ENCODE data around the gene ADD1.

ADD1 gene

GRCh38 chr4:2855584-2855983 is 11.9 kb downstream of the ADD1 start:
- peaks cover 6% of the 10 kb centered on the region for H3K27me3 ChIP-seq (ENCODE audit: control insufficient read depth, low read length)
- peaks cover 50% of the 10 kb centered on the region for H3K79me2 ChIP-seq (ENCODE audit: control insufficient read depth, low read length)
- no peak overlapping the region for H3K4me3 ChIP-seq (ENCODE audit: low read length)
- peaks cover 13% of the 10 kb centered on the region for H3K36me3 ChIP-seq (ENCODE audit: control insufficient read depth, low read length)
- H3K4me1 ChIP-seq (ENCODE audit: control insufficient read depth, low read length) = peaks cover 45% of the 10 kb centered on the region
- H4K20me1 ChIP-seq (ENCODE audit: control insufficient read depth, insufficient read depth, low read depth, low read length) = peaks cover 26% of the 10 kb centered on the region
- H3F3A ChIP-seq (ENCODE audit: control insufficient read depth, insufficient read depth) = peaks cover 34% of the 10 kb centered on the region
- no peaks in the 10 kb centered on the region for H3K9me2 ChIP-seq (replicated peaks; ENCODE audit: control insufficient read depth, low read length)
- H3K27ac ChIP-seq (ENCODE audit: low read depth, low read length) = no peak overlapping the region
- TF ChIP-seq CTCF (IDR thresholded peaks at IDR 0.05; ENCODE audit: low read depth, low read length, poor library complexity, severe bottlenecking) = no peak
- TF ChIP-seq EZH2phosphoT487 (IDR thresholded peaks at IDR 0.05; ENCODE audit: borderline replicate concordance, low read length) = no peak
- no peak overlapping the region for H3K4me2 ChIP-seq (ENCODE audit: low read length)
- H3K9me3 ChIP-seq (ENCODE audit: control insufficient read depth, insufficient read depth, low read length) = no peaks in the 10 kb centered on the region

- Histone ChIP-seq H3K36me3 (ENCODE audit: control insufficient read depth, low read length) (peaks cover 13% of the 10 kb centered on the region), H3K4me2 (ENCODE audit: low read length) (no peak overlapping the region), H3K79me2 (ENCODE audit: control insufficient read depth, low read length) (peaks cover 50% of the 10 kb centered on the region), H3K4me1 (ENCODE audit: control insufficient read depth, low read length) (peaks cover 38% of the 10 kb centered on the region), H3K27ac (ENCODE audit: low read depth, low read length) (no peak overlapping the region), H4K20me1 (ENCODE audit: control insufficient read depth, insufficient read depth, low read depth, low read length) (peaks cover 25% of the 10 kb centered on the region; the same call in 1 of the 2 replicates), H3F3A (ENCODE audit: control insufficient read depth, insufficient read depth) (peaks cover 28% of the 10 kb centered on the region), H3K4me3 (ENCODE audit: low read length) (no peak overlapping the region), H3K27me3 (ENCODE audit: control insufficient read depth, low read length) (no peaks in the 10 kb centered on the region), H3K9me2 (replicated peaks; ENCODE audit: control insufficient read depth, low read length) (no peaks in the 10 kb centered on the region), H3K9me3 (ENCODE audit: control insufficient read depth, insufficient read depth, low read length) (no peaks in the 10 kb centered on the region)
- TF ChIP-seq EZH2phosphoT487 (IDR thresholded peaks at IDR 0.05; ENCODE audit: borderline replicate concordance, low read length) (no peak), CTCF (IDR thresholded peaks at IDR 0.05; ENCODE audit: low read depth, low read length, poor library complexity, severe bottlenecking) (no peak)
These were observed 12.6 kb downstream of the ADD1 start for GRCh38 chr4:2856266-2856665.

- TF ChIP-seq EZH2phosphoT487 (IDR thresholded peaks at IDR 0.05; ENCODE audit: borderline replicate concordance, low read length) (no peak), CTCF (IDR thresholded peaks at IDR 0.05; ENCODE audit: low read depth, low read length, poor library complexity, severe bottlenecking) (no peak)
- Histone ChIP-seq H3K27ac (ENCODE audit: low read depth, low read length) (no peak overlapping the region), H3K4me2 (ENCODE audit: low read length) (no peak overlapping the region), H3K27me3 (ENCODE audit: control insufficient read depth, low read length) (no peaks in the 10 kb centered on the region), H3K4me1 (ENCODE audit: control insufficient read depth, low read length) (peaks cover 34% of the 10 kb centered on the region), H3F3A (ENCODE audit: control insufficient read depth, insufficient read depth) (peaks cover 19% of the 10 kb centered on the region), H3K4me3 (ENCODE audit: low read length) (no peak overlapping the region), H4K20me1 (ENCODE audit: control insufficient read depth, insufficient read depth, low read depth, low read length) (peaks cover 25% of the 10 kb centered on the region), H3K9me3 (ENCODE audit: control insufficient read depth, insufficient read depth, low read length) (no peaks in the 10 kb centered on the region), H3K79me2 (ENCODE audit: control insufficient read depth, low read length) (peaks cover 58% of the 10 kb centered on the region), H3K9me2 (replicated peaks; ENCODE audit: control insufficient read depth, low read length) (no peaks in the 10 kb centered on the region), H3K36me3 (ENCODE audit: control insufficient read depth, low read length) (peaks cover 13% of the 10 kb centered on the region)
These were observed 13.8 kb downstream of the ADD1 start for GRCh38 chr4:2857349-2857927.

All from DOHH2 (cell line).